ENCODE measurements around the gene LRMDA.

LRMDA gene

DNA sequence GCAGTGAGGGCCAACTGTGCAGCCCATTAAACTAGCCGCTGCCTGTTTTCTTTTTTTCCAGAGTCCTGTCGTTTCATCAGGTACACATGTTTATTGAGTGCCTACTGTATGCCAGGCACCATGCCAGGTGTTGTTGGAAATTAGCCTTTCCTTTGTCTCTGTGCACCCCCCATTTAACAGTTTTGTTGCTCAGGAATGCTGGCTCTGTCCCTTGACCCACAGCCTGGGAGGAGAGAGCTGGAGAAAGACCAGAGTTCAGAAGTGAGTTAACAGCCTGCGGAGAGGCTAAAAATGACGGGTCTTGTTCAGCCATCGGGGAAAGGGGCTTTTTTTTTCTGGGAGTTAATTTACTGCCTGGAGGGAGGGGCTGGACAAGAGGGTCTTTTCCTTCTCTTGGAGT lies 1.3 kb downstream of the LRMDA start:
- no peak for DNase-seq (ENCODE audit: low spot score)
- TF ChIP-seq, protein P1, sequence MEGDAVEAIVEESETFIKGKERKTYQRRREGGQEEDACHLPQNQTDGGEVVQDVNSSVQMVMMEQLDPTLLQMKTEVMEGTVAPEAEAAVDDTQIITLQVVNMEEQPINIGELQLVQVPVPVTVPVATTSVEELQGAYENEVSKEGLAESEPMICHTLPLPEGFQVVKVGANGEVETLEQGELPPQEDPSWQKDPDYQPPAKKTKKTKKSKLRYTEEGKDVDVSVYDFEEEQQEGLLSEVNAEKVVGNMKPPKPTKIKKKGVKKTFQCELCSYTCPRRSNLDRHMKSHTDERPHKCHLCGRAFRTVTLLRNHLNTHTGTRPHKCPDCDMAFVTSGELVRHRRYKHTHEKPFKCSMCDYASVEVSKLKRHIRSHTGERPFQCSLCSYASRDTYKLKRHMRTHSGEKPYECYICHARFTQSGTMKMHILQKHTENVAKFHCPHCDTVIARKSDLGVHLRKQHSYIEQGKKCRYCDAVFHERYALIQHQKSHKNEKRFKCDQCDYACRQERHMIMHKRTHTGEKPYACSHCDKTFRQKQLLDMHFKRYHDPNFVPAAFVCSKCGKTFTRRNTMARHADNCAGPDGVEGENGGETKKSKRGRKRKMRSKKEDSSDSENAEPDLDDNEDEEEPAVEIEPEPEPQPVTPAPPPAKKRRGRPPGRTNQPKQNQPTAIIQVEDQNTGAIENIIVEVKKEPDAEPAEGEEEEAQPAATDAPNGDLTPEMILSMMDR (IDR thresholded peaks at IDR 0.05) = no peak
- no peak overlapping the region for H3K4me3 ChIP-seq
- no peak overlapping the region for H3K27ac ChIP-seq

DNA sequence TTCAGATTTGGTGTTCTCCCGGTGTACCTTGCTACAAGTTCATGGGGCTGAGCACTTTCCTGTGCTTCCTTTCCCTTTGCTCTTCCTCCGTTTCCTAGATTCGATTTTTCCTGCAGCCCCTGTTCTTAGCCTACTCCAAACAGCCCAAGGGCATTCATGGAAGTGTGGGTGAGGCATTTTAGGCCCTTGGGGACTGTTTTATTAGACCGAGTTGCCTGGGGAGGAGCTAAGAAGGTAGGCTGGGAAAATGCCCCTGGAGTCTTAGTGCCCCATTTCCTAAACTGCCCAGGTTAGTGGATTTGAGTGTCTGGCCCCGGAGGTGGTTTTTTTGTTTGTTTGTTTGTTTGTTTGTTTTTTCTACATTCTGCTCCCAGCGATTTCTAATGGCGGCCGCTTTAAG lies 1.8 kb downstream of the LRMDA start:
- Histone ChIP-seq H3K4me3 (no peak overlapping the region), H3K27ac (no peak overlapping the region)
- TF ChIP-seq, protein P1 (IDR thresholded peaks at IDR 0.05) = no peak
- DNase-seq (ENCODE audit: low spot score) = no peak

DNA sequence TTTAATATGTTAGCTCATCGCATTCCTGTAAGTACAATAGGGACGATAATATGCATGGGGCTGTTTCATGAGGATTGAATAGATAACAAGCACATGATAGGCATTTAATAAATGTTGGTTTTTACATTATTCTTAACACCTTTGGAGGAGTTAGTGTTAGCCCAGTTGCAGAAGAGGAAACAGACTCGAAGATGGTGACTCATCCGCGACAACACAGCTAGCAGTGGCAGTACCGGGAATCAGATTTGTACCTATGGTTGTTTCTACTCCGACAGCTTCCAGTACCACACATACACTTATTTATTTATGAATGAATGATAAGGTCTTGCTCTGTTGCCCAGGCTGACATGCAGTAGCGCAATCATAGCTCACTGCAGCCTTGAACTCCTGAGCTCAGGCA lies 2.9 kb downstream of the LRMDA start:
- DNase-seq (ENCODE audit: low spot score) = no peak
- H3K27ac ChIP-seq = no peak overlapping the region
- TF ChIP-seq, protein P1 (IDR thresholded peaks at IDR 0.05) = no peak
- H3K4me3 ChIP-seq = no peak overlapping the region

DNA sequence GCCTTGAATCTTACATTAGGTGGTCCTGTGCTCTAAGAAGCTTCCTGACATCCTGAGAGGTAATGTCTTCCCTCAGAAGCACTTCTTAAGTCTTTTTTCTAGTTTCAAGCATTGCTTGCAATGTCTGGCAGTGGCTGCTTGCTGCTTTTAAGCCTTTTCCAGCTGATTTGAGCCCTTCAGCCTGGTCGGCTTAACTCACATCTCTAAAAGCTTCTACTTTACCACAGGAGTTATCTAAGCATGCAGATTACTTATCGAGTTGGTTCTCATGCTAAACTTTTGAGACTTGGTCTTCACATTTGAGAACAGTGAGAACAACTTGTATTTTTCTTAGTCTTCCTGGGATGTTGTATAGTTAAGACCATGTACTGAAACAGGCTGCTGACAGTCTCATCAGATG lies 3.9 kb downstream of the LRMDA start:
- H3K27ac ChIP-seq = no peak overlapping the region
- TF ChIP-seq, protein P1 (IDR thresholded peaks at IDR 0.05) = no peak
- no peak for DNase-seq (ENCODE audit: low spot score)
- no peak overlapping the region for H3K4me3 ChIP-seq

DNA sequence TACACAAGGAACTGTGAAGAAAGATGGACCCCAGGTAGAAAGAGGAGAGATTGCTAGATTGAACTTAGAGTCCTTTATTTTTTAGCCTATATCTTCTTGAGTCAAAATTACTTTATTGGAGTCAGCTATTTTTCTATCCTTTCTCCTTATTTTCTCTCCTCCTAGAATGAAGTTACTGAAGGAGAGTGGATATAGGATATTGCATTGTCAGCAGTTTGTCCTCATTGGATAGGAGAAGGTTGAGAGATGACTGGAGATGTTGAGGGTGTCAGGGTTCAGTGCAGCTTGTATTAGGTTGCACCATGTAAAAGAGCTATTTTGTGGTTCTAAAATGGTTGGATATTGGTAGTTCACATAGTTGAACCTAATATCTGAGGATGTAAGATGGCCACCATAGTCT lies 5.5 kb downstream of the LRMDA start:
- TF ChIP-seq, protein P1 (IDR thresholded peaks at IDR 0.05) = no peak
- Histone ChIP-seq H3K4me3 (no peak overlapping the region), H3K27ac (no peak overlapping the region)
- no peak for DNase-seq (ENCODE audit: low spot score)

DNA sequence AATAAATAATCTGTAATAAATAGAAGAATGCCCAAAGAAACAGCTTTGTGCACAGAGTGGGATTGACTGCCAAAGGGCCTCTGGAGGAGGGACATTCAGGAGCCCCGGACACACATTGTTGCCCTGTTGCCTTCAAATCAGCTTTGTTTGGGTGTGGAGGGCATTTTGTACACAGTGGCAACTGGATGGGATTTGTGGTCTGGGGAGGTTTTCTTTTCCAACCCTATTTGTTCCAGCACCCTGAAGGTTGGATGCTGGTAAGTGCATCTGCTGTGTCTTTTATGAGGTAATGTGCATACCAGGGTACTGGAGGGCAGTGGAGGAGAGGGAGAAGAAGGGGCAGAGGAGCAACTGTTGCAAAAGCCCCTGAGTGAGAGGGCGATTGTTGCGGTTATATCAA lies 6.3 kb downstream of the LRMDA start:
- no peak overlapping the region for H3K27ac ChIP-seq
- DNase-seq (ENCODE audit: low spot score) = no peak
- TF ChIP-seq, protein P1 (IDR thresholded peaks at IDR 0.05) = no peak

DNA sequence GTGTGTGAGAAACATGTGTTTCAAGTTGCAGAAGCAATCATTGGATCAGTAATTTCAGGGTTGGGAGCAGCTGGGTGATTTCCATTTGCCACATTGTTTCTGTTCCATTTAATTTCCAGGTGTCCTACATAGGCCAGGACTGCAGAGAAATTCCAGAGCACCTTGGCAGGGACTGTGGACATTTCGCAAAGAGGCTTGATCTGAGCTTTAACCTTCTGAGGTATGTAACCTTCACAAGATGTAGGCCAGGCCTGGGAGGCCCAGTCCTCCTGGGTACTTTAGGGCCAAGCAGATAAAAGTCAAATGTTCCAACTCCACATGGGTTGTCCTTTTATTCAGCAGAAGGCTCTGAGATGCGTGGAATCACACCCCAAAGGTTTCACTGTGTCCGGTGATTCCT lies 6.9 kb downstream of the LRMDA start:
- H3K4me3 ChIP-seq = no peak overlapping the region
- no peak for DNase-seq (ENCODE audit: low spot score)
- TF ChIP-seq, protein P1 (IDR thresholded peaks at IDR 0.05) = no peak
- H3K27ac ChIP-seq = no peak overlapping the region

More for the DNA sequence above, 6.3 kb downstream of the LRMDA start:
- no peak overlapping the region for H3K4me3 ChIP-seq

Measured in coronary artery (tissue), 2 donors.